ENCODE results near the gene TRIP13.
A peak's percentile ranks its signal among the peaks of the same experiment; 100 is the strongest.
"Not testable (repeated sequence)": the region's sequence is repeated elsewhere in the genome, so short reads cannot be mapped to it uniquely, and the experiment has no call there.

The TRIP13 gene

GRCh38 chr5:927172-928015, 34.7 kb downstream of the TRIP13 start:
- H3K9me3 ChIP-seq (ENCODE audit: control insufficient read depth in 1 of 2, low read length in 2 of 2), result no peaks in the 10 kb centered on the region
- H3K4me1 ChIP-seq (ENCODE audit: control insufficient read depth in 1 of 2, insufficient read depth in 2 of 2, low read length in 2 of 2), result no peaks in the 10 kb centered on the region
- H3K27ac ChIP-seq (ENCODE audit: low read length), result no peak overlapping the region
- H3K36me3 ChIP-seq (ENCODE audit: control insufficient read depth in 1 of 2, insufficient read depth in 2 of 2, low read length in 2 of 2), result no peaks in the 10 kb centered on the region
- H3K27me3 ChIP-seq (ENCODE audit: low read depth, low read length), result peaks cover 7% of the 10 kb centered on the region
- H3K4me3 ChIP-seq (ENCODE audit: low read depth in 1 of 2, low read length in 2 of 2), result peak overlapping the region in 1 of 2 donors; percentile 50

- not testable (repeated sequence) for H3K27me3 ChIP-seq (ENCODE audit: low read depth, low read length); H3K4me3 ChIP-seq (ENCODE audit: low read depth in 1 of 2, low read length in 2 of 2); H3K4me1 ChIP-seq (ENCODE audit: control insufficient read depth in 1 of 2, insufficient read depth in 2 of 2, low read length in 2 of 2); H3K27ac ChIP-seq (ENCODE audit: low read length); H3K36me3 ChIP-seq (ENCODE audit: control insufficient read depth in 1 of 2, insufficient read depth in 2 of 2, low read length in 2 of 2); H3K9me3 ChIP-seq (ENCODE audit: control insufficient read depth in 1 of 2, low read length in 2 of 2)
These were observed 36.5 kb downstream of the TRIP13 start for GRCh38 chr5:929182-929581.

GRCh38 chr5:929596-929995, 36.9 kb downstream of the TRIP13 start:
- peaks cover 7% of the 10 kb centered on the region for H3K27me3 ChIP-seq (ENCODE audit: low read depth, low read length)
- H3K27ac ChIP-seq (ENCODE audit: low read length), result no peak overlapping the region
- no peaks in the 10 kb centered on the region for H3K9me3 ChIP-seq (ENCODE audit: control insufficient read depth in 1 of 2, low read length in 2 of 2)
- H3K4me1 ChIP-seq (ENCODE audit: control insufficient read depth in 1 of 2, insufficient read depth in 2 of 2, low read length in 2 of 2), result no peaks in the 10 kb centered on the region
- no peak overlapping the region for H3K4me3 ChIP-seq (ENCODE audit: low read depth in 1 of 2, low read length in 2 of 2)
- H3K36me3 ChIP-seq (ENCODE audit: control insufficient read depth in 1 of 2, insufficient read depth in 2 of 2, low read length in 2 of 2), result no peaks in the 10 kb centered on the region

GRCh38 chr5:930866-931265, 38.2 kb downstream of the TRIP13 start:
- no peak overlapping the region for H3K27ac ChIP-seq (ENCODE audit: low read length)

GRCh38 chr5:931570-932145, 39.0 kb downstream of the TRIP13 start:
- Histone ChIP-seq H3K27ac (ENCODE audit: low read length) (no peak overlapping the region), H3K9me3 (ENCODE audit: control insufficient read depth in 1 of 2, low read length in 2 of 2) (no peaks in the 10 kb centered on the region)

More at GRCh38 chr5:930866-931265, 38.2 kb downstream of the TRIP13 start:
- Histone ChIP-seq H3K27me3 (ENCODE audit: low read depth, low read length) (peaks cover 5% of the 10 kb centered on the region), H3K36me3 (ENCODE audit: control insufficient read depth in 1 of 2, insufficient read depth in 2 of 2, low read length in 2 of 2) (no peaks in the 10 kb centered on the region), H3K4me1 (ENCODE audit: control insufficient read depth in 1 of 2, insufficient read depth in 2 of 2, low read length in 2 of 2) (no peaks in the 10 kb centered on the region), H3K4me3 (ENCODE audit: low read depth in 1 of 2, low read length in 2 of 2) (no peak overlapping the region), H3K9me3 (ENCODE audit: control insufficient read depth in 1 of 2, low read length in 2 of 2) (no peaks in the 10 kb centered on the region)

GRCh38 chr5:932151-932627, 39.5 kb downstream of the TRIP13 start:
- H3K36me3 ChIP-seq (ENCODE audit: control insufficient read depth in 1 of 2, insufficient read depth in 2 of 2, low read length in 2 of 2), result no peaks in the 10 kb centered on the region
- no peaks in the 10 kb centered on the region for H3K4me1 ChIP-seq (ENCODE audit: control insufficient read depth in 1 of 2, insufficient read depth in 2 of 2, low read length in 2 of 2)
- H3K27me3 ChIP-seq (ENCODE audit: low read depth, low read length), result no peaks in the 10 kb centered on the region
- H3K4me3 ChIP-seq (ENCODE audit: low read depth in 1 of 2, low read length in 2 of 2), result no peak overlapping the region
- H3K9me3 ChIP-seq (ENCODE audit: control insufficient read depth in 1 of 2, low read length in 2 of 2), result no peaks in the 10 kb centered on the region
- H3K27ac ChIP-seq (ENCODE audit: low read length), result peak overlapping the region; percentile 28

More at GRCh38 chr5:931570-932145, 39.0 kb downstream of the TRIP13 start:
- Histone ChIP-seq H3K27me3 (ENCODE audit: low read depth, low read length) (no peaks in the 10 kb centered on the region), H3K4me3 (ENCODE audit: low read depth in 1 of 2, low read length in 2 of 2) (no peak overlapping the region), H3K4me1 (ENCODE audit: control insufficient read depth in 1 of 2, insufficient read depth in 2 of 2, low read length in 2 of 2) (no peaks in the 10 kb centered on the region), H3K36me3 (ENCODE audit: control insufficient read depth in 1 of 2, insufficient read depth in 2 of 2, low read length in 2 of 2) (no peaks in the 10 kb centered on the region)

- H3K27ac ChIP-seq (ENCODE audit: low read length), result peak overlapping the region; percentile 28
- no peaks in the 10 kb centered on the region for H3K4me1 ChIP-seq (ENCODE audit: control insufficient read depth in 1 of 2, insufficient read depth in 2 of 2, low read length in 2 of 2)
- no peaks in the 10 kb centered on the region for H3K36me3 ChIP-seq (ENCODE audit: control insufficient read depth in 1 of 2, insufficient read depth in 2 of 2, low read length in 2 of 2)
- H3K9me3 ChIP-seq (ENCODE audit: control insufficient read depth in 1 of 2, low read length in 2 of 2), result no peaks in the 10 kb centered on the region
- no peaks in the 10 kb centered on the region for H3K27me3 ChIP-seq (ENCODE audit: low read depth, low read length)
- no peak overlapping the region for H3K4me3 ChIP-seq (ENCODE audit: low read depth in 1 of 2, low read length in 2 of 2)
These were observed 40.1 kb downstream of the TRIP13 start for GRCh38 chr5:932628-933250.

GRCh38 chr5:933251-933861, 40.7 kb downstream of the TRIP13 start:
- no peaks in the 10 kb centered on the region for H3K9me3 ChIP-seq (ENCODE audit: control insufficient read depth in 1 of 2, low read length in 2 of 2)
- H3K36me3 ChIP-seq (ENCODE audit: control insufficient read depth in 1 of 2, insufficient read depth in 2 of 2, low read length in 2 of 2), result no peaks in the 10 kb centered on the region
- H3K27me3 ChIP-seq (ENCODE audit: low read depth, low read length), result no peaks in the 10 kb centered on the region
- no peak overlapping the region for H3K4me3 ChIP-seq (ENCODE audit: low read depth in 1 of 2, low read length in 2 of 2)
- no peaks in the 10 kb centered on the region for H3K4me1 ChIP-seq (ENCODE audit: control insufficient read depth in 1 of 2, insufficient read depth in 2 of 2, low read length in 2 of 2)
- no peak overlapping the region for H3K27ac ChIP-seq (ENCODE audit: low read length)

- H3K27ac ChIP-seq (ENCODE audit: low read length); H3K36me3 ChIP-seq (ENCODE audit: control insufficient read depth in 1 of 2, insufficient read depth in 2 of 2, low read length in 2 of 2): not testable (repeated sequence)
These were observed 41.3 kb downstream of the TRIP13 start for GRCh38 chr5:933951-934350.

GRCh38 chr5:934381-934967, 41.8 kb downstream of the TRIP13 start:
- H3K4me1 ChIP-seq (ENCODE audit: control insufficient read depth in 1 of 2, insufficient read depth in 2 of 2, low read length in 2 of 2); H3K36me3 ChIP-seq (ENCODE audit: control insufficient read depth in 1 of 2, insufficient read depth in 2 of 2, low read length in 2 of 2); H3K27ac ChIP-seq (ENCODE audit: low read length); H3K27me3 ChIP-seq (ENCODE audit: low read depth, low read length); H3K4me3 ChIP-seq (ENCODE audit: low read depth in 1 of 2, low read length in 2 of 2); H3K9me3 ChIP-seq (ENCODE audit: control insufficient read depth in 1 of 2, low read length in 2 of 2): not testable (repeated sequence)

More at GRCh38 chr5:933951-934350, 41.3 kb downstream of the TRIP13 start:
- not testable (repeated sequence) for H3K9me3 ChIP-seq (ENCODE audit: control insufficient read depth in 1 of 2, low read length in 2 of 2); H3K4me3 ChIP-seq (ENCODE audit: low read depth in 1 of 2, low read length in 2 of 2); H3K4me1 ChIP-seq (ENCODE audit: control insufficient read depth in 1 of 2, insufficient read depth in 2 of 2, low read length in 2 of 2); H3K27me3 ChIP-seq (ENCODE audit: low read depth, low read length)
